ENCODE measurements around the gene RAB11FIP4. TPM values are rescaled to one million over a fixed set of nuclear protein-coding genes. Genes with fewer than 3 reads are reported as not detected.

Gene RAB11FIP4
- total and polyA plus RNA-seq, 9 of the 15 experiments (the other 6 are each of a cell fraction or from before 2014, with no cell fraction given) = 0.62 to 16.6 (median 8.9) TPM

DNA sequence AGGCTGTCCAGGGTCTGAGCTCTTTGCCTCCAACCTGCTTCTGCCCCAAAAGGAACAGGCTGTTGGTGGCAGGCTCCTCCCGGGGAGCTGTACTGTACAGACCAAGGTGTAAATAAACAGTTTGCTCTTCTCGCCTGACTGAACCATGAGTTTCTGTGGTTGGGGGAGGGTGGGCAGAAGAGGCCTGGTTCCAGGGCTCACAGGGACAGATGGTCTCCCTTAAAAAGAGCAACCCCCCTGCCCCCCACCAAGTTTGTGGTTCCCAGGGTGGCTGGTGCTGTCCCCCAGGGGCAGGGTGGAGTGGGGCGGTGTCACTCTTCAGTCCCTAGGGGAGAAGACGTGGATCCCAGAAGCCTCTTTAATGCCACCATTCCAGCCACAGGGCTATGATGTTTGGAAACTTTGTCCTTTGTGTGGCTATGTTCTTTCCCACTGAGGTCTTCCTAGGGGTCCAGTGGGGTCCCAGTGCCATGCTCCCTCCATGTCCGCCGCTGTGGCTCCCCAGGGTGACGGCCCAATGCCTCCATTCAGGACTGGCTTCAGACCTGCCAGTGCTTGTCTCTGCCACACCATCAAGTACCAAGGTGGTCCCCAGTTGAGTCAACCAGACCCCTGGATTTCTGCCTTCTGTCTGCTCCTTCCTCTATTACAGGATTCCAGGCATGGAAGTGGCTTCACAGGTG is 146.7 kb downstream of the RAB11FIP4 start:
- Histone ChIP-seq H2AFZ (ENCODE audit: low read depth, low read length) (no peak overlapping the region), H3K36me3 (ENCODE audit: control insufficient read depth, insufficient read depth, low read length) (no peaks in the 10 kb centered on the region), H3K4me3 (no peak overlapping the region), H3K4me1 (replicated peaks in 1 of 2; ENCODE audit: control insufficient read depth in 2 of 2, insufficient read depth in 2 of 2, low read length in 2 of 2) (peaks cover 0 to 11% of the 10 kb centered on the region in 2 experiments; a peak in 1 of 5 replicates), H3K9ac (ENCODE audit: insufficient read depth in 1 of 2, low read depth in 2 of 2, low read length in 2 of 2) (no peak overlapping the region), H4K20me1 (replicated peaks; ENCODE audit: control insufficient read depth, insufficient read depth, low read length) (peaks cover 6% of the 10 kb centered on the region; the same call in 1 of the 2 replicates), H3K27me3 (ENCODE audit: control insufficient read depth in 2 of 2, insufficient read depth in 2 of 2, low read length in 2 of 2) (peaks cover 0 to 16% of the 10 kb centered on the region in 2 experiments; a peak in 2 of 5 replicates), H3K9me3 (replicated peaks; ENCODE audit: control insufficient read depth, insufficient read depth, low read depth, low read length) (no peaks in the 10 kb centered on the region), H3K9me1 (ENCODE audit: control insufficient read depth, insufficient read depth, low read length) (no peaks in the 10 kb centered on the region), H3K79me2 (ENCODE audit: control insufficient read depth, insufficient read depth, low read length) (no peaks in the 10 kb centered on the region), H3K27ac (ENCODE audit: extremely low read depth, low read depth, low read length) (no peak overlapping the region), H3K4me2 (ENCODE audit: insufficient read depth, low read length) (no peak overlapping the region)
- TF ChIP-seq MTF1 (CRISPR knock-in tag; IDR thresholded peaks at IDR 0.05; ENCODE audit: borderline replicate concordance) (no peak), CBFA2T3 (IDR thresholded peaks at IDR 0.05) (no peak), ZFX (CRISPR knock-in tag; IDR thresholded peaks at IDR 0.05) (no peak), GABPB1 (CRISPR knock-in tag; IDR thresholded peaks at IDR 0.05) (no peak), ADNP (tag; IDR thresholded peaks at IDR 0.05) (no peak), POLR3G (IDR thresholded peaks at IDR 0.05; ENCODE audit: extremely low read depth, insufficient read length, insufficient replicate concordance) (no peak), NEUROD1 (IDR thresholded peaks at IDR 0.05; ENCODE audit: borderline replicate concordance, low read depth, low read length, partially characterized antibody) (no peak), ZNF165 (CRISPR knock-in tag; IDR thresholded peaks at IDR 0.05; ENCODE audit: borderline replicate concordance) (no peak), JUN (IDR thresholded peaks at IDR 0.05; ENCODE audit: borderline replicate concordance, low read depth, low read length) (no peak), JUN (CRISPR knock-in tag; IDR thresholded peaks at IDR 0.05; ENCODE audit: borderline replicate concordance) (no peak), ETV6 (IDR thresholded peaks at IDR 0.05; ENCODE audit: borderline replicate concordance in 1 of 2, low read depth in 2 of 2, low read length in 1 of 2) (no peak), ETV6 (CRISPR knock-in tag; IDR thresholded peaks at IDR 0.05; ENCODE audit: borderline replicate concordance) (no peak), RFX1 (IDR thresholded peaks at IDR 0.05) (no peak), KLF1 (tag; IDR thresholded peaks at IDR 0.05) (no peak), SNIP1 (IDR thresholded peaks at IDR 0.05; ENCODE audit: low read depth) (no peak), MEF2A (IDR thresholded peaks at IDR 0.05; ENCODE audit: control insufficient read depth, low read depth, low read length) (no peak)
- TF ChIP-seq, protein P1, sequence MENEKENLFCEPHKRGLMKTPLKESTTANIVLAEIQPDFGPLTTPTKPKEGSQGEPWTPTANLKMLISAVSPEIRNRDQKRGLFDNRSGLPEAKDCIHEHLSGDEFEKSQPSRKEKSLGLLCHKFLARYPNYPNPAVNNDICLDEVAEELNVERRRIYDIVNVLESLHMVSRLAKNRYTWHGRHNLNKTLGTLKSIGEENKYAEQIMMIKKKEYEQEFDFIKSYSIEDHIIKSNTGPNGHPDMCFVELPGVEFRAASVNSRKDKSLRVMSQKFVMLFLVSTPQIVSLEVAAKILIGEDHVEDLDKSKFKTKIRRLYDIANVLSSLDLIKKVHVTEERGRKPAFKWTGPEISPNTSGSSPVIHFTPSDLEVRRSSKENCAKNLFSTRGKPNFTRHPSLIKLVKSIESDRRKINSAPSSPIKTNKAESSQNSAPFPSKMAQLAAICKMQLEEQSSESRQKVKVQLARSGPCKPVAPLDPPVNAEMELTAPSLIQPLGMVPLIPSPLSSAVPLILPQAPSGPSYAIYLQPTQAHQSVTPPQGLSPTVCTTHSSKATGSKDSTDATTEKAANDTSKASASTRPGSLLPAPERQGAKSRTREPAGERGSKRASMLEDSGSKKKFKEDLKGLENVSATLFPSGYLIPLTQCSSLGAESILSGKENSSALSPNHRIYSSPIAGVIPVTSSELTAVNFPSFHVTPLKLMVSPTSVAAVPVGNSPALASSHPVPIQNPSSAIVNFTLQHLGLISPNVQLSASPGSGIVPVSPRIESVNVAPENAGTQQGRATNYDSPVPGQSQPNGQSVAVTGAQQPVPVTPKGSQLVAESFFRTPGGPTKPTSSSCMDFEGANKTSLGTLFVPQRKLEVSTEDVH (IDR thresholded peaks at IDR 0.05; ENCODE audit: low read depth, partially characterized antibody) = no peak
- TF ChIP-seq, protein P2, sequence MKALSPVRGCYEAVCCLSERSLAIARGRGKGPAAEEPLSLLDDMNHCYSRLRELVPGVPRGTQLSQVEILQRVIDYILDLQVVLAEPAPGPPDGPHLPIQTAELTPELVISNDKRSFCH (CRISPR knock-in tag; IDR thresholded peaks at IDR 0.05) = no peak
- TF ChIP-seq, protein P2 (tag; IDR thresholded peaks at IDR 0.05) = no peak
- ATAC-seq = no peak
- ChIA-PET POLR2A (no interaction called here), CTCF (ENCODE audit: low intra/inter-chr PET ratio) (no interaction called here)
- intact Hi-C loops (cut with micrococcal nuclease) = no loop called here
- in situ Hi-C loops (cut with MboI) = no loop called here
- WGBS (ENCODE audit: insufficient coverage, low coverage, missing lambda C conversion rate) = 33% methylated on average over 7 of the region's 7 CpGs
- no TSS peak for BruUV-seq (replicated peaks)
- no peak for DNase-seq (ENCODE audit: extremely low read depth in 1 of 4, low spot score in 3 of 4)
- no peak for FAIRE-seq

All from K562 (cell line).